ENCODE results near the gene EPSTI1.

EPSTI1 gene

GRCh38 chr13:42971691-42972347 is 20.2 kb downstream of the EPSTI1 start:
- no peak for DNase-seq (ENCODE audit: low read depth)

GRCh38 chr13:42970824-42971690 is 21.0 kb downstream of the EPSTI1 start:
- DNase-seq (ENCODE audit: low read depth): peak; percentile 33

- DNase-seq (ENCODE audit: low read depth): peak; percentile 87
Measured at GRCh38 chr13:42969565-42970172, 22.4 kb downstream of the EPSTI1 start.

- DNase-seq (ENCODE audit: low read depth): no peak
Measured at GRCh38 chr13:42968906-42969305, 23.1 kb downstream of the EPSTI1 start.

GRCh38 chr13:42967660-42968059 is 24.4 kb downstream of the EPSTI1 start:
- DNase-seq (ENCODE audit: low read depth): no peak

- DNase-seq (ENCODE audit: low read depth): no peak
Measured at GRCh38 chr13:42965281-42965680, 26.8 kb downstream of the EPSTI1 start.

- no peak for DNase-seq (ENCODE audit: low read depth)
Measured at GRCh38 chr13:42964761-42965161, 27.3 kb downstream of the EPSTI1 start.

GRCh38 chr13:42959615-42960014 is 32.4 kb downstream of the EPSTI1 start:
- DNase-seq (ENCODE audit: low read depth): no peak

GRCh38 chr13:42957881-42958280 is 34.2 kb downstream of the EPSTI1 start:
- no peak for DNase-seq (ENCODE audit: low read depth)

GRCh38 chr13:42950181-42950580 is 41.9 kb downstream of the EPSTI1 start:
- no peak for DNase-seq (ENCODE audit: low read depth)

GRCh38 chr13:42947925-42948324 is 44.1 kb downstream of the EPSTI1 start:
- no peak for DNase-seq (ENCODE audit: low read depth)

- DNase-seq (ENCODE audit: low read depth): no peak
Measured at GRCh38 chr13:42946927-42947326, 45.1 kb downstream of the EPSTI1 start.

GRCh38 chr13:42929886-42930535 is 62.0 kb downstream of the EPSTI1 start:
- no peak for DNase-seq (ENCODE audit: low read depth)

- no peak for DNase-seq (ENCODE audit: low read depth)
Measured at GRCh38 chr13:42926555-42926954, 65.5 kb downstream of the EPSTI1 start.

GRCh38 chr13:42926043-42926442 is 66.0 kb downstream of the EPSTI1 start:
- no peak for DNase-seq (ENCODE audit: low read depth)

- no peak for DNase-seq (ENCODE audit: low read depth)
Measured at GRCh38 chr13:42925626-42926025, 66.4 kb downstream of the EPSTI1 start.

- no peak for DNase-seq (ENCODE audit: low read depth)
Measured at GRCh38 chr13:42924344-42924743, 67.7 kb downstream of the EPSTI1 start.

GRCh38 chr13:42907745-42908144 is 84.3 kb downstream of the EPSTI1 start:
- no peak for DNase-seq (ENCODE audit: low read depth)

GRCh38 chr13:42906257-42906656 is 85.8 kb downstream of the EPSTI1 start:
- DNase-seq (ENCODE audit: low read depth): no peak

- DNase-seq (ENCODE audit: low read depth): no peak
Measured at GRCh38 chr13:42905579-42905978, 86.5 kb downstream of the EPSTI1 start.

- DNase-seq (ENCODE audit: low read depth): no peak
Measured at GRCh38 chr13:42899266-42899665, 92.8 kb downstream of the EPSTI1 start.

GRCh38 chr13:42895776-42896175 is 96.3 kb downstream of the EPSTI1 start:
- no peak for DNase-seq (ENCODE audit: low read depth)

Data from activated T-cell treated with anti-CD3 and anti-CD28 coated beads for 1 hour (primary cell).